ENCODE results near the gene AKR1C3. TPM values are rescaled to one million over a fixed set of nuclear protein-coding genes. Genes with fewer than 3 reads are reported as not detected.

AKR1C3 gene
- total RNA-seq, 1 donor from 2014 or later: 2.8 TPM

GRCh38 chr10:5147981-5148677, 53.9 kb downstream of the AKR1C3 start:
- H3K4me2 ChIP-seq: no peak overlapping the region
- no peaks in the 10 kb centered on the region for H3K9me3 ChIP-seq (ENCODE audit: low read depth)
- TF ChIP-seq EZH2 (IDR thresholded peaks at IDR 0.05): no peak
- TF ChIP-seq, protein P1, sequence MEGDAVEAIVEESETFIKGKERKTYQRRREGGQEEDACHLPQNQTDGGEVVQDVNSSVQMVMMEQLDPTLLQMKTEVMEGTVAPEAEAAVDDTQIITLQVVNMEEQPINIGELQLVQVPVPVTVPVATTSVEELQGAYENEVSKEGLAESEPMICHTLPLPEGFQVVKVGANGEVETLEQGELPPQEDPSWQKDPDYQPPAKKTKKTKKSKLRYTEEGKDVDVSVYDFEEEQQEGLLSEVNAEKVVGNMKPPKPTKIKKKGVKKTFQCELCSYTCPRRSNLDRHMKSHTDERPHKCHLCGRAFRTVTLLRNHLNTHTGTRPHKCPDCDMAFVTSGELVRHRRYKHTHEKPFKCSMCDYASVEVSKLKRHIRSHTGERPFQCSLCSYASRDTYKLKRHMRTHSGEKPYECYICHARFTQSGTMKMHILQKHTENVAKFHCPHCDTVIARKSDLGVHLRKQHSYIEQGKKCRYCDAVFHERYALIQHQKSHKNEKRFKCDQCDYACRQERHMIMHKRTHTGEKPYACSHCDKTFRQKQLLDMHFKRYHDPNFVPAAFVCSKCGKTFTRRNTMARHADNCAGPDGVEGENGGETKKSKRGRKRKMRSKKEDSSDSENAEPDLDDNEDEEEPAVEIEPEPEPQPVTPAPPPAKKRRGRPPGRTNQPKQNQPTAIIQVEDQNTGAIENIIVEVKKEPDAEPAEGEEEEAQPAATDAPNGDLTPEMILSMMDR (IDR thresholded peaks at IDR 0.05): no peak
- no peak for TF ChIP-seq EZH2phosphoT487 (IDR thresholded peaks at IDR 0.05)
- Mint-ChIP-seq H3K36me3 (no peaks in the 10 kb centered on the region), H3K27me3 (ENCODE audit: insufficient read depth, low read depth) (no peaks in the 10 kb centered on the region), H3K27ac (no peak overlapping the region), H3K4me1 (no peaks in the 10 kb centered on the region), H3K4me3 (no peak overlapping the region), H3K9me3 (peaks cover 9% of the 10 kb centered on the region)
- H3K79me2 ChIP-seq (ENCODE audit: low read depth): no peaks in the 10 kb centered on the region
- no peaks in the 10 kb centered on the region for H4K20me1 ChIP-seq (ENCODE audit: low read depth)
- H3K27me3 ChIP-seq: no peaks in the 10 kb centered on the region
- H3K9ac ChIP-seq: no peak overlapping the region
- no peak overlapping the region for H3K4me3 ChIP-seq
- no peaks in the 10 kb centered on the region for H3F3A ChIP-seq (ENCODE audit: low read depth)
- peaks cover 4% of the 10 kb centered on the region for H3K36me3 ChIP-seq
- DNase-seq (ENCODE audit: low spot score): no peak
- H3K27ac ChIP-seq: no peak overlapping the region
- no peaks in the 10 kb centered on the region for H3K4me1 ChIP-seq
- no peak overlapping the region for H2AFZ ChIP-seq (replicated peaks)

- no peaks in the 10 kb centered on the region for H3K27me3 ChIP-seq
- H3K9ac ChIP-seq: no peak overlapping the region
- H3K4me1 ChIP-seq: no peaks in the 10 kb centered on the region
- Mint-ChIP-seq H3K4me1 (no peaks in the 10 kb centered on the region), H3K27ac (no peak overlapping the region), H3K27me3 (ENCODE audit: insufficient read depth, low read depth) (peaks cover 2% of the 10 kb centered on the region), H3K36me3 (no peaks in the 10 kb centered on the region), H3K4me3 (no peak overlapping the region), H3K9me3 (peaks cover 9% of the 10 kb centered on the region)
- H3F3A ChIP-seq (ENCODE audit: low read depth): no peaks in the 10 kb centered on the region
- H3K4me2 ChIP-seq: no peak overlapping the region
- no peak overlapping the region for H3K4me3 ChIP-seq
- H3K36me3 ChIP-seq: peaks cover 4% of the 10 kb centered on the region
- no peak overlapping the region for H3K27ac ChIP-seq
- H2AFZ ChIP-seq (replicated peaks): no peak overlapping the region
- H3K79me2 ChIP-seq (ENCODE audit: low read depth): no peaks in the 10 kb centered on the region
- no peak for TF ChIP-seq EZH2phosphoT487 (IDR thresholded peaks at IDR 0.05)
- TF ChIP-seq EZH2 (IDR thresholded peaks at IDR 0.05): no peak
- TF ChIP-seq, protein P1 (IDR thresholded peaks at IDR 0.05): no peak
- no peaks in the 10 kb centered on the region for H3K9me3 ChIP-seq (ENCODE audit: low read depth)
- H4K20me1 ChIP-seq (ENCODE audit: low read depth): no peaks in the 10 kb centered on the region
- no peak for DNase-seq (ENCODE audit: low spot score)
These were observed 54.4 kb downstream of the AKR1C3 start for GRCh38 chr10:5148678-5149032.

GRCh38 chr10:5151076-5151475, 56.9 kb downstream of the AKR1C3 start:
- no peak for DNase-seq (ENCODE audit: low spot score)
- peaks cover 4% of the 10 kb centered on the region for H3K36me3 ChIP-seq
- H3K79me2 ChIP-seq (ENCODE audit: low read depth): no peaks in the 10 kb centered on the region
- Mint-ChIP-seq H3K27ac (no peak overlapping the region), H3K4me1 (no peaks in the 10 kb centered on the region), H3K4me3 (no peak overlapping the region), H3K36me3 (no peaks in the 10 kb centered on the region), H3K9me3 (peaks cover 9% of the 10 kb centered on the region), H3K27me3 (ENCODE audit: insufficient read depth, low read depth) (peaks cover 2% of the 10 kb centered on the region)
- H3K27ac ChIP-seq: no peak overlapping the region
- H3K4me2 ChIP-seq: no peak overlapping the region
- H3K9me3 ChIP-seq (ENCODE audit: low read depth): no peaks in the 10 kb centered on the region
- no peaks in the 10 kb centered on the region for H4K20me1 ChIP-seq (ENCODE audit: low read depth)
- H3K27me3 ChIP-seq: no peaks in the 10 kb centered on the region
- no peaks in the 10 kb centered on the region for H3K4me1 ChIP-seq
- no peak overlapping the region for H3K9ac ChIP-seq
- TF ChIP-seq EZH2 (IDR thresholded peaks at IDR 0.05): no peak
- TF ChIP-seq, protein P1 (IDR thresholded peaks at IDR 0.05): no peak
- no peak for TF ChIP-seq EZH2phosphoT487 (IDR thresholded peaks at IDR 0.05)
- no peak overlapping the region for H3K4me3 ChIP-seq
- no peak overlapping the region for H2AFZ ChIP-seq (replicated peaks)
- H3F3A ChIP-seq (ENCODE audit: low read depth): no peaks in the 10 kb centered on the region

Data from neural progenitor cell (in vitro differentiated cells).